Right cardiac atrium (tissue), 5 donors: ENCODE results near the gene HINFP. TPM values are rescaled to one million over a fixed set of nuclear protein-coding genes. Genes with fewer than 3 reads are reported as not detected.

Experiments
- ATAC-seq, 2 donors: fragments of 200-7000 bp; cut with Tn5 transposase; one replicate each; pipeline versions ENCODE4 v1.8.0 to v1.9.1; 2020; ENCODE audit warnings: moderate library complexity in 2 of 2, mild to moderate bottlenecking in 1 of 2
- DNase-seq, 3 donors: peaks; one replicate each; pipeline ENCODE4 v3.0.0-alpha.2; 2020
- H3K27ac ChIP-seq: one replicate; pipeline ENCODE4 v1.5.1; 2013; ENCODE audit warnings: mild to moderate bottlenecking, low read length, control low read depth, moderate library complexity
- H3K27me3 ChIP-seq: one replicate; pipeline ENCODE4 v1.6.1; 2013; ENCODE audit not compliant: control insufficient read depth, insufficient read depth
- H3K4me1 ChIP-seq: one replicate; pipeline ENCODE4 v1.6.1; 2013; ENCODE audit warnings: low read length; ENCODE audit not compliant: control insufficient read depth, insufficient read depth
- H3K4me3 ChIP-seq: one replicate; pipeline ENCODE4 v1.5.1; 2013; ENCODE audit warnings: low read length, control low read depth
- H3K9me3 ChIP-seq: one replicate; pipeline ENCODE4 v1.6.1; 2013; ENCODE audit warnings: low read length; ENCODE audit not compliant: control insufficient read depth
- WGBS: extraction: QIAGEN DNeasy Blood & Tissue Kit; methylation state at CpG from one replicate; pipeline ENCODE4 v1.1.7; 2013; 5-methylcytosine and 5-hydroxymethylcytosine counted together
- intact Hi-C, 4 donors: fragments of 100-400 bp; cut with DNase I; formaldehyde crosslinking; loops; one replicate each; pipeline versions ENCODE4 v1.11.0 to v1.14.0; 2022 to 2023
- polyA plus RNA-seq: library from polyadenylated mRNA; stranded (reverse); fragments of 200-250 nt; gene quantifications from one replicate; pipeline ENCODE4 v1.2.3, GENCODE V29; 2013
- total RNA-seq, 4 donors: library from RNA; stranded (reverse); fragmentation: NEBNext Ultra II Directional; extraction: Animal tissue kit (Norgen Biotek cat#: 25700); gene quantifications; one replicate each; pipeline ENCODE4 v1.2.1, GENCODE V29; 2021
- donor health status: healthy with polysubstance abuse.
- donor health status: DM: no; HTN: yes; CAD: no.
- donor health status: DM: no; HTN: no; CAD: no.
- donor health status: DM: no; HTN: yes; CAD: no; lungs with severe emphysema.
- donor health status: DM: yes; HTN: yes; CAD: no.

The HINFP gene
- total and polyA plus RNA-seq, 5 donors, result 8.4 to 17.0 (median 14.0) TPM

DNA sequence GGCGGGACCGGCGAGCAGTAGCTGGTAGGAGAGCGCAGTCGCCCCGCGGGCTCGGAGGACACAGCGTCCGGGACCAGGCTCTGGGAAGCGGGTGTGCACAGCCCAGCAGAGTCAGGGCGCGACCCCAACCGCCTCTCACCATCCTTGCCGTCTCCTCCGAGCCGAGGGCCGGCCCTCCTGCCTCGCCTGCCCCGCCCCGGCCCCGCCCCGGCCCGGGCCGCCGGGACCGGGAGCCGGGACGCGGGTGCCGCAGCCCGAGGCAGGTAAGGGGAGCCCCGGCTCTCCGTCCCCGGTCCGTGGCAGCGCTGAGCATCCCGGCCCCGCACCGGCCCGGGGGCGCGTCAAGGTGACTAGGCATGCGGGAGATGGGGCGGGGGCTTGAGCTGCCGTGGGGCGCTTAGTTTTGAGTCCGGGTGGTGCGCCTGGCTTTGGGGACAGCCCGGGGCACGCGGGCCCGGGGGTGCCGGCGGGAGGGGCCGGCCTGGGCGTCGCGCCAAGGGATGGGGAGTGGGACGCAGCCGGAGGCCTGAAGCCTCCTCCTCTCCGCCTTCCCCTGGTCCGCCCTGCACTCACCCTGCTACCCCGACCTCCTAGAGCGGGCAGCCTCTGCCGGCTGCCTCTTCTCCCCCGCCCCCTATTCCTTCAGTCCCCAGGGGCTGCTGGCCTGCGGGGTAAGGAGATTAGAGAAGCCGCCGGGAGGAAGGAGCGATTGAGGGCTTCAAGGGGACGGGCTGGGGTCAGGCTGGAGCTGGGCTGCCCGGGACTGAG is 27.8 kb downstream of the HINFP start, which contains the start of gene ABCG4:
Gene ABCG4, plus strand, starts transcription at position 35 of the 768 bp plus-strand sequence. CDS start 914 bp downstream, outside the sequence.
- ATAC-seq (peak; percentile 51 to 53), DNase-seq (peak in 2 of 3 donors; percentile 69 to 70)
- Histone ChIP-seq H3K4me3 (peak within 1 kb of the TSS; percentile 74), H3K9me3 (no peaks in the 10 kb centered on the region), H3K27me3 (no peaks in the 10 kb centered on the region), H3K4me1 (peaks cover 2% of the 10 kb centered on the region), H3K27ac (no peak within 1 kb of the TSS)
- WGBS, result under 1% methylated on average over 73 of the region's 73 CpGs
- intact Hi-C loops, result no loop called here

DNA sequence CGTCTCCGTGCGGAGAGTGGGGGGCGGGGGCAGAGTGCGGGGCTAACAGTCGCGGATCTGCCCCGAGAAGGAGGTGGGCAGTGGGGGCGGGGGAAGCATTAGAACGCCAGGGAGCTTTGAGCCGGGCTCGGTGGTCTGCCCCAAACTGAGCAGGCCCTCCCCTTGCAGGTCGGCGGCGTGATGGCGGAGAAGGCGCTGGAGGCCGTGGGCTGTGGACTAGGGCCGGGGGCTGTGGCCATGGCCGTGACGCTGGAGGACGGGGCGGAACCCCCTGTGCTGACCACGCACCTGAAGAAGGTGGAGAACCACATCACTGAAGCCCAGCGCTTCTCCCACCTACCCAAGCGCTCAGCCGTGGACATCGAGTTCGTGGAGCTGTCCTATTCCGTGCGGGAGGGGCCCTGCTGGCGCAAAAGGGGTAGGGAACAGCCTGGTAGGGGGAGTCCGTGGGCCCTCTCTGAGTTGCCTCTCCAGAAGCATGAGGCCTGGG is 28.5 kb downstream of the HINFP start:
- DNase-seq (peak in 1 of 3 donors; percentile 18), ATAC-seq (no peak)
- H3K4me3 ChIP-seq, result peak overlapping the region; percentile 74
- H3K9me3 ChIP-seq, result no peaks in the 10 kb centered on the region
- H3K27ac ChIP-seq, result no peak overlapping the region
- H3K27me3 ChIP-seq, result no peaks in the 10 kb centered on the region
- H3K4me1 ChIP-seq, result peaks cover 2% of the 10 kb centered on the region
- WGBS, result 39% methylated on average over 33 of the region's 33 CpGs
- intact Hi-C loops, result no loop called here

DNA sequence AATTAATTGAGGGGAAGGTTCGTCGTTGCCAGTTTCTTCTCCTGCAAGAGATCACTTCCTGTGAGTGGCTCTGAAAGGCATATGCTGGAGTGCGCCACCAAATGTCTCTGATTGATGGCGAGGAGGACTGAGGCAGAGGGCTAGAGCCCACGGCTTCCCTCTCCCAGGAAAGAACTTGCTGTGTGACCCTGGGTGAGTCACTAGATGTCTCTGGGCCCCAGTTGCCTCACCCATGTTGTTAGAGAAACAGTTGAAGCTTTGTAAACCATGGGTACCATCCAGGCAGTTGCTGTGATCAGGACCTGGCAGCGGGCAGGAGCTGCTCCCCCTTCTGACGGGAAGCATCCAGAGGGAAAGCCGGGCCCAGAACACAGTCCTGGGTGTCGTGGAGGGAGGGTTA is 30.7 kb downstream of the HINFP start:
- no peak for ATAC-seq
- Histone ChIP-seq H3K27ac (no peak overlapping the region), H3K27me3 (no peaks in the 10 kb centered on the region), H3K9me3 (no peaks in the 10 kb centered on the region), H3K4me3 (no peak overlapping the region), H3K4me1 (peaks cover 2% of the 10 kb centered on the region)
- 85% methylated on average over 9 of the region's 9 CpGs for WGBS
- no peak for DNase-seq
- intact Hi-C loops, result no loop called here

DNA sequence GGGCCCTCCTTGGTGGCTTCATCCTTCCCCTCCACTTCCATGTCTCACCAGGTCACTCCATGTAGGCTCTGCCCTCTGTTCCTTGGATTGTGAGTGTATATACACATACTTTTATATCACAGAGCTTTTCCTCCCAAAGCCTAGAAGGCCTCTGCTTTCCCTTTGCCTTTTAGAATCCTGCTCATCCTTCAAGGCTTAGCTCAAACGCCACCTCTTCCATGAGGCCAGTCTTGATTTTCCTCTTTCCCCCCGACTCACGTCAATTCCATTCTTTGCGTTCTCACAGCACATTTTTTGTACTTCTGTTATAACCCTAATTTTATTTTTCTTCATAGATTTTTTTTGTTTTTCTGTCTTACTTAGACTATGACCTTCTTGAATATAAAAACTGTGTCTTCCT is 31.2 kb downstream of the HINFP start:
- H3K27ac ChIP-seq, result no peak overlapping the region
- ATAC-seq (no peak), DNase-seq (no peak)
- H3K4me1 ChIP-seq, result peaks cover 2% of the 10 kb centered on the region
- intact Hi-C loops, result no loop called here
- H3K9me3 ChIP-seq, result no peaks in the 10 kb centered on the region
- no peak overlapping the region for H3K4me3 ChIP-seq
- 87% methylated on average over 4 of the region's 4 CpGs for WGBS
- no peaks in the 10 kb centered on the region for H3K27me3 ChIP-seq

DNA sequence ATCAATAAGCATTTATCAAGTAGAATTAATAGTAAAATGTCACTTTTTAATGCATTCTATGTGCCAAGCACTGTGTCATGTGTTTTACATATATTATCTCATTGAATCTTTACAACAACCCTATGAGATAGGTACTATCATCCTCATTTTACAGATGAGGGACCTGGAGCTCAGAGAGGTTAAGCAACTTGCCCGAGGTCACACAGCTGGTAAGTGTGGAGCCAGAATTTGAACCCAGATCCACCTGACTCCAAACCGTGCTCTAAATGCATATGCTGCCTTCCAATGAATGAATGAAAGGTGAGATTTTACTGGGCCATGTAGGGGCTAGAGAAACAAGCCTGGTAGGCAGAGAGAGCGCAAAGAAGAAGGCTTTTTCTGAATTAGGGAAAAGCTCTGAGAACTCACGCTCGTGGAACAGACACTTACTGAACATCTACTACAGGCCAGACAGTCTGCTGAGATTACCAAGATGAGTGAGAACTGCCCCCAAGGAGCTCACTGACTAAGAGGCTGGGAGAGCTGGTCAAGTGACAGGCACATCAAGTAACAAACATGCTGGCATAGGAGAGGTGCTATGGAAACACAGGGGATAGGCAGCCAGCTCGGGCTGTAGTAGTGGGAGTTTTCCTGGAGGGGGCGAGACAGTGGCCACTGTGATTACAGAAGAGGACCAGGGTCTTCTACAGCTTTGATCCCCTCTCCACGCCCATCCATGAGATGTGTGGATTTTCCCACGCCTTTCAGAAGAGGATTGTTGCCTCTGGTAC is 31.9 kb downstream of the HINFP start:
- Histone ChIP-seq H3K4me1 (peaks cover 2% of the 10 kb centered on the region), H3K27me3 (no peaks in the 10 kb centered on the region), H3K27ac (no peak overlapping the region), H3K4me3 (no peak overlapping the region), H3K9me3 (no peaks in the 10 kb centered on the region)
- intact Hi-C loops, result no loop called here
- no peak for ATAC-seq
- DNase-seq, result no peak
- WGBS, result 84% methylated on average over 9 of the region's 9 CpGs

DNA sequence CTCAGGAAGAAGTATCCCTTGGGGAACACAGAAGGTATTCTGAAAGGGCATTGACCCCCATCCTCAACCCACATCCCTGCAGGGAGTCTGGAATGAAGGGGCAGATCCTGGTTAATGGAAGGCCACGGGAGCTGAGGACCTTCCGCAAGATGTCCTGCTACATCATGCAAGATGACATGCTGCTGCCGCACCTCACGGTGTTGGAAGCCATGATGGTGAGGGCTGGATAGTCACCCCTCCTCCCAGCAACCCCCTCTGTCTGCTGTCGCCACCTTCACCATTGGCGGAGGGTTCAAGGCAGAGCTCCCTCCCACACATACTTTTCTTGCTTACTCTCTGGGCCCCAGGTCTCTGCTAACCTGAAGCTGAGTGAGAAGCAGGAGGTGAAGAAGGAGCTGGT is 32.8 kb downstream of the HINFP start:
- ATAC-seq, result no peak
- no peak for DNase-seq
- H3K4me1 ChIP-seq, result no peaks in the 10 kb centered on the region
- WGBS, result 88% methylated on average over 6 of the region's 6 CpGs
- H3K4me3 ChIP-seq, result no peak overlapping the region
- H3K27ac ChIP-seq, result no peak overlapping the region
- H3K27me3 ChIP-seq, result no peaks in the 10 kb centered on the region
- no peaks in the 10 kb centered on the region for H3K9me3 ChIP-seq
- intact Hi-C loops, result no loop called here

DNA sequence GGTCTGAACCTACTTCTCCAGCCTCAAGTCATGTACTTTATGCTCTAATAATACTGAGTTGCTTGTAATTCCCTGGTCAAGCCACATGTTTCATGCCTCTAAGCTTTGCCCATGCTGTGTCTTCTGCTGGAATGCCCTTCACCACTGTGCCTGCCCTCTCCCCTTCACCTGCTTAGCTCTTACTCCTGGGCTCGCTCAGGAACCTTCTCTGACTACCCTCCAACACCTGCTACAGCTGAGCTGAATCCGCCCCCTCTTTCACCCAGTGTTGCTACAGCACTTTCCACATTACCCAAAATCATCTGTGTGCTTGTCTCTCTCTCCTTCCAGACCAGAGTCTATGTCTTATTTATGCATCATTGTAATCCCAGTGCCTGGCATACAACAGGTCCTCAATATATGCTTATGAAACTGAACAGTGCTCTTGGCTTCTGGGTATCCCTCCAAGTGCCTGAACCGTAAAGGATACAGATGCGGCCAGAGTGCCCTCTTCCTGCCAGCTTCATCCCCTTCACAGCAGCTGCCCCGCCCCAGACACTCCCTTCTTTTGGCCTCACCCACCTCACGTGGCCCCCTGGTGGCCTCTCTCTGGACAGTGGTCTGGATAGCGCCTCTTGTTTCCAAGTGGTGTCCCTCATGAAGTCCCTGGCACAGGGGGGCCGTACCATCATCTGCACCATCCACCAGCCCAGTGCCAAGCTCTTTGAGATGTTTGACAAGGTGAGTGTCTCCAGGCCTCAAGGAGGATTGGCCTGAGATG is 34.5 kb downstream of the HINFP start:
- no peaks in the 10 kb centered on the region for H3K4me1 ChIP-seq
- no peaks in the 10 kb centered on the region for H3K27me3 ChIP-seq
- intact Hi-C loops, result no loop called here
- H3K9me3 ChIP-seq, result no peaks in the 10 kb centered on the region
- H3K4me3 ChIP-seq, result no peak overlapping the region
- ATAC-seq (no peak), DNase-seq (no peak)
- WGBS, result 51% methylated on average over 8 of the region's 8 CpGs
- no peak overlapping the region for H3K27ac ChIP-seq

DNA sequence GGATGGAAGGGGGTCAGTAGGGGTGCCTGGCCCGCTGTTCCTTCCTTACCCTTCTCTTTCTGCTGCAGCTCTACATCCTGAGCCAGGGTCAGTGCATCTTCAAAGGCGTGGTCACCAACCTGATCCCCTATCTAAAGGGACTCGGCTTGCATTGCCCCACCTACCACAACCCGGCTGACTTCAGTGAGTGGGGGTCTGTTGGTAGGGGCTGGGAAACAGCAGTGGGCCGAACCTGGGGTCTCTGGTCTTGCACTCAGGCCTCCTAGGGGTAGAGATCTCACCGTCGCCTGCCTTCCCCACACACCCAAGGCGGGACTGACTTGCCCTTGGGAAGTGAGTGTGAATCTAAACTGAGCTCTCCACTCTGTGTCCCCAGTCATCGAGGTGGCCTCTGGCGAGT is 35.1 kb downstream of the HINFP start:
- DNase-seq (no peak), ATAC-seq (no peak)
- Histone ChIP-seq H3K4me3 (no peak overlapping the region), H3K9me3 (no peaks in the 10 kb centered on the region), H3K4me1 (no peaks in the 10 kb centered on the region), H3K27me3 (no peaks in the 10 kb centered on the region), H3K27ac (no peak overlapping the region)
- intact Hi-C loops, result no loop called here
- WGBS, result 88% methylated on average over 10 of the region's 10 CpGs

DNA sequence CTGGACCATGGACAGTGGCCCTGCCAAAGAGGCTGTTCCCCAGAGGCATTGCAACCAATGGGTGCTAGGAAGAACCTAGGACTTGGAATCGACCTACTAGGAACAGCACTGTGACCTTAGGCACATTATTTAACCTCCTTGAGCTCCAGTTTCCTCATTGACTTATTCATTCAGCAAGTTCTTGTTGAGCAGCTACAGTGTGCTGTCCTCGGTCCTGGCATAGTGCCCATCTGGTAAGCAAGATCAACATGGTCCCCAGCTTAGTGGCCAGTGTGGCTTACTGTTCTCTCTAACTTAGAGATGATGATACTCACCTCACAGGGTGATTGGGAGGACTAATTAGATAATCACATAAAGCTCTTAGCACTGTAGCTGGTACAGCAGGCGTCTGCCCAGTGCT is 35.7 kb downstream of the HINFP start:
- Histone ChIP-seq H3K4me1 (no peaks in the 10 kb centered on the region), H3K27ac (no peak overlapping the region), H3K4me3 (no peak overlapping the region), H3K27me3 (no peaks in the 10 kb centered on the region), H3K9me3 (no peaks in the 10 kb centered on the region)
- DNase-seq (no peak), ATAC-seq (no peak)
- WGBS, result 57% methylated on average over 3 of the region's 3 CpGs
- intact Hi-C loops, result no loop called here

DNA sequence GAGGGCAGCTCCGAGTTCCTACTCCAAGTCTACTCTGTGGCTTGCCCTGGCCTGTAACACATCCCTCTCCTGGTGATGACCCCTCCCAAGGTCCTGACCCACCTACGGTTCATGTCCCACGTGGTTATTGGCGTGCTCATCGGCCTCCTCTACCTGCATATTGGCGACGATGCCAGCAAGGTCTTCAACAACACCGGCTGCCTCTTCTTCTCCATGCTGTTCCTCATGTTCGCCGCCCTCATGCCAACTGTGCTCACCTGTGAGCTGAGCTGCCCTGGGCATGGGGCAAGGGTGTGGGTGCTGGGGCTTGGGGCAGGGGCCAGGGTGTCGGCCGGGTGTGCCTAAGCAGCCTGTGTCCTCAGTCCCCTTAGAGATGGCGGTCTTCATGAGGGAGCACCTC is 37.1 kb downstream of the HINFP start:
- Histone ChIP-seq H3K27ac (no peak overlapping the region), H3K4me3 (no peak overlapping the region), H3K4me1 (no peaks in the 10 kb centered on the region), H3K27me3 (no peaks in the 10 kb centered on the region), H3K9me3 (no peaks in the 10 kb centered on the region)
- DNase-seq (no peak), ATAC-seq (no peak)
- intact Hi-C loops, result no loop called here
- 94% methylated on average over 13 of the region's 13 CpGs for WGBS

DNA sequence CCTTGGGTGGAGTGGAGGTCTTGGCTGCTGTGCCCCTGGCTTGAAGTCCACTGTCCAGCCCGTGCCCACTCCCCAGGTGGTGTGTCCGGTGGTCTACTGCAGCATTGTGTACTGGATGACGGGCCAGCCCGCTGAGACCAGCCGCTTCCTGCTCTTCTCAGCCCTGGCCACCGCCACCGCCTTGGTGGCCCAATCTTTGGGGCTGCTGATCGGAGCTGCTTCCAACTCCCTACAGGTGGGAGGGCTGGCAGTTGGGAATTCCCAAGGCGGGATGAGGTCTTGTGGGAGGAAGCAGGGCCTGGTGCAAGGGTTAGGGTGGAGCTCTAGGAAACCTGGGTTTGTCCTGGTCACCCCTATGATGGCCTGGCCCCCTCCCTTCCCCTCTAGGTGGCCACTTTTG is 38.8 kb downstream of the HINFP start:
- H3K27me3 ChIP-seq, result no peaks in the 10 kb centered on the region
- 91% methylated on average over 9 of the region's 9 CpGs for WGBS
- no peaks in the 10 kb centered on the region for H3K4me1 ChIP-seq
- ATAC-seq (no peak), DNase-seq (no peak)
- no peak overlapping the region for H3K4me3 ChIP-seq
- intact Hi-C loops, result no loop called here
- no peak overlapping the region for H3K27ac ChIP-seq
- H3K9me3 ChIP-seq, result no peaks in the 10 kb centered on the region
